Measurements from ENCODE around the gene YLPM1. TPM values are rescaled to one million over a fixed set of nuclear protein-coding genes. Genes with fewer than 3 reads are reported as not detected.

The YLPM1 gene
- total RNA-seq, 1 experiment from 2014 or later, result 11.1 TPM

- DNase-seq (ENCODE audit: low spot score), result no peak
These were observed 30.5 kb downstream of the YLPM1 start for GRCh38 chr14:74793506-74794155.

GRCh38 chr14:74794947-74795346, 31.8 kb downstream of the YLPM1 start:
- DNase-seq (ENCODE audit: low spot score), result no peak

DNA sequence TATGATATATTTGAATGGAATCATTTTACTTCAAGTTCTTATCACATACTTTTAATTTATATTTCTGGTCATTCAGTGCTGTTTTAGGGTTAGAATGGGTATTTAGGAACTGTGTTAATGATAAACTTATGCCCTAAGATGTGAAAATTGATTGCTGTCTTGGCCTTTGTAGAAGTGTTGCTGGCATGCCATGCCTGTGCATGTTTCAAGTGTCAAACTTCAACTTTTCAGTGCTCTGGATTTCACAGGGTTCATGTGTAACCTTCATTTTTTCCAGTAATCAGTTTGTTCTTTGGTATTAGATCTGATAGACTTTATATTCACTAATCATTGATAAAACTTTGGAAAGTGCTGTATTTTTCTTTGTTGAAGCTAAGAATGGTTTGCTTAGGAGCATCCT, 36.6 kb downstream of the YLPM1 start:
- DNase-seq (ENCODE audit: low spot score), result no peak

DNA sequence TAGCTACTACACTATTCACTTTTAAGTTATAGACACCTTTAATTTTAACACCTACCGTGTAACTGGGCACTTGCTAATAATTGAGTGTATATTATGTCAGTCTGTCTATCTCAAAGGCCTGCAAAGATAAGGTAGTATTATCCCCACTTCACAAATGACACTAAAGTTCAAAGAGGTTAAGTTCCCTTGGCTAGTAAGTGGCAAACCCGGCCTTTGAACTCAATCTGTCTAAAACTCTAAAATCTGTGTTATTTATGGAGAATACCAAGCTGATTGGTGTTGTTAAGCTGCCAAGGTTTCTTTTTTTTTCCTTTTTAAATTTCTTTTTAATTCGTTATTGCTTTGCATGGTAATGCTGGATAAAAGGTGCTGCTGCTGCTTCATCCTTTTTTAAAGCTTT, 37.7 kb downstream of the YLPM1 start:
- DNase-seq (ENCODE audit: low spot score), result no peak

DNA sequence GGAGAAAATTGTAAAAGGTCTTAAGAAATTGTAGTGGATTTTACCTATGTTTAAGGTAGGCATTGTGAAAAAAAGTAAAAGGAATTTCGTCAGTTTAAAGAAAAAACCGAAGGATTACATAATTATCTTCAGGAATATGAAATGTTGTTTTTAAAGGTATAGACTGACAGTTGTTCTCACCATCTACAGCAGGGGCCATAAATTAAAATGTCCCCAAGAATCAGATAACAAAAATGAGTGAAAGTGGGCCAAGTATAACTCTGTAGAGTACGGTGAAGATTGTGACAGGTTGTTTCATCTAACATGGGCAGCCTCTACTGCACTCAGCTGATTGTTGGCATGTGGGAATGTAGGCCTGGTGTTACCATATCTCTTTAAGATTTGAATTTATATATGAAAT, 38.3 kb downstream of the YLPM1 start:
- no peak for DNase-seq (ENCODE audit: low spot score)

GRCh38 chr14:74804219-74804825, 41.2 kb downstream of the YLPM1 start:
- peak; percentile 30 for DNase-seq (ENCODE audit: low spot score)

- no peak for DNase-seq (ENCODE audit: low spot score)
These were observed 44.9 kb downstream of the YLPM1 start for GRCh38 chr14:74807853-74808545.

- DNase-seq (ENCODE audit: low spot score), result no peak
These were observed 53.0 kb downstream of the YLPM1 start for GRCh38 chr14:74816124-74816523.

GRCh38 chr14:74820288-74820687, 57.2 kb downstream of the YLPM1 start:
- no peak for DNase-seq (ENCODE audit: low spot score)

DNA sequence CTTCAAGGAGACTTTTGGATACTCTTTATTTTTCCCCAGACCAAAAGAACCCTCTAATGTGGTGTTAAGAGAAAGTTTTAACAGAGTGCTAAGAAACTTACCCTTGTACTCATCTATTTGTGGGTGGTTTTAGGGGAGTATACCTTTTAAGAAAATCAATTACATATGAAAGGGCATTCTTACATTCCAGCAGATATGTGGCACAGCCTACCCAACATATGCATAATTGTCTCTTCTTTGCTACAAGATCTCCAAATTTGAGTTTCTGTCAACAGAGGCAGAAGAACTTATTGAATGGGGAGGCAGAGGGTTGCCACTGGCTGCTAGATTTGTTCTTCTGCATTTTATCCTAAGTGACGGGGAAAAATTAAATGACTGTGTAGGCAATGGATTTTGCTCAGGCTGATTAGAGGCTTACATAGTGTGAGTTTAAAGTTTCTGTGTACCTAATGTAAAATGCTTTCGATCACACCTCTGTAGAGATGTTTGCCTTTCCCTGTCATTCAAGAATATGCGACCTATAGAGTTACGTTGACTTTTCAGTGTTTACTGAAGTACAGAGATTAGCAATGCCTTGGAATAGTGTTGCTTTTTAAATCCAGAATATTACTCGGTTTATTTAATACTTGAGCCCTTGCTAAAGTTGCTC, 58.3 kb downstream of the YLPM1 start:
- DNase-seq (ENCODE audit: low spot score), result no peak

DNA sequence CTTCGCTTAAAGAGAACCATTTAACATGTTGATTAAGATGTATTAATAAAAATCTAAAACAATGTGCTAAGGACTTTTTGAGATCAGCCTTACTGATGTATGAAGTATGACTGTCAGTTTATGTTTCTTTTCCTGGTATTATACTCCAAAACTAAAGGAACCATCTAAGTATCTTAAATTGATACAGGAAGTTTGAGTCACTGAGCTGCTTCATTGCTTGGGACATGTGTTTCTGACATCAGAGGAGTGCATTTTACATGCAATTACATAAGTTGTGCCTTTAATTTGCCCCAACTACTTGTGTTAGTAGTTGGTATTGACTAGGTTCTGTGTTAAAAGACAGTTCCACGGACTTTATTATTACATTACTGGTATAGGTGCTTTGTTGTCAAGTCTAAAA, 61.9 kb downstream of the YLPM1 start:
- DNase-seq (ENCODE audit: low spot score), result no peak

DNA sequence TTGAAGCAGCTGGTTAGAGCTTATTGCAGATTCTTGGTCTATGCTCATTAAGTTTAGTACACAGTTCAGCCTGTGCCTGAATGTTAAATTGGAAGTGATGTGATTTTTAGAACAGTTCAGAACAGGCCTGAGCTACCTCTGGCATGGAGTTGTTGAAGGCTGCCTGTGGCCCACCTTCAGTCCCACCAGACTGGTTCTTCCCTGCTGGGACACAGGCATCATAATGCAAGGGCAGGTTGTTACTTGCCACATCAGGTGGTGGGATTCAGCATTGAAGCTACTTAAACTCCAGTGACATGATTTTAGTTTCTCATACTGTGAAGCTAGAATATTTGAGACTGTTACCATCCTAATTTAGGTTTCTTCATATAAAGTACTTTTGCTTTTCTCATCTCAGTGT, 63.5 kb downstream of the YLPM1 start:
- no peak for DNase-seq (ENCODE audit: low spot score)

DNA sequence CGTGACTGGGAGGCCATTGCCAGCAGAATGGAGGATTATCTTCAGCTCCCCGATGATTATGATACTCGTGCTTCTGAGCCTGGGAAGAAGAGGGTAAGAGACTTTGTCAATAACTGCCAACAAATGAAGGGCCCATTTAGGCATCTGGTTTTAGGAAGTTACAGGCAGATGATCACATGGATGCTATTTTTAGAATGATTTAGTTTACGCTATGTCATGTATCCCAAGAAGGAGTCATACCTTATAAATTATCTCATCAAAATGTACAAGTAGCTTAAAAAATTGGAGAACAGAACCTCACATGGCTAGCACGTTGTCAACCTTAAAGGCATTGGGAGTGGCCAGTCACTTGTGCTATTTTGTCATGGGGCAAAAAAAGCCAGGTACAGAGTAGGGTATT, 66.1 kb downstream of the YLPM1 start:
- no peak for DNase-seq (ENCODE audit: low spot score)

GRCh38 chr14:74832849-74833248, 69.7 kb downstream of the YLPM1 start:
- DNase-seq (ENCODE audit: low spot score), result no peak

DNA sequence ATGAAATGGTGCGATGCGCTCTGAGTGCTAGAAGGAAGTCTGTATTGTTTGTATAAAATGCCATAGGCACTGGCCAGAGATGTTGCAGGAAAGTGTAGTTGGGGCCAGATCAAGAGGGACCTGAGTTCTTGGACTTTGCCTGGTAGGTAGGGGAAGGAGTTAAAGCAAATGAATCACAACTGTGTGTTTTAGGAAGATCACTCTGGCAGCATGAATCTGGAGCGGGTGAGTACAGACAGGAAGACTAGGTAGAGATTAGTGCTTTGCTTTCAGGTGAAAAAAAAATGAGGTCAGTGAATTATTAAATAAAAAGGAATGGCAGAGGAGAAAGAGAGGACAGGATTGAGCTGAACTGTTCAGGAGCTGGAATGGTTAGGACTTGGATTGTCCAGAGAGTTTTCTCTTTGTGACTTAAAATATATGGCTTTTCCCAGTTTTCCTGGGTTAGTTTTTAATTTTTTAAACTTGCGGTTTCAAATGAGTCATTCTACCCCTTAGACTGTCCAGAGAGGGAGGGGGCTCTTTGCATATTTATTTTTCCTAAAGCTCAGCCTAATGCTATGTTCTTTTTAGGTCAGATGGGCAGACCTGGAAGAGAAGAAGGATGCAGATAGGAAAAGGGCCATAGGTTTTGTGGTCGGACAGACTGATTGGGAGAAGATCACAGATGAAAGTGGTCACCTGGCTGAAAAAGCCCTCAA, 71.7 kb downstream of the YLPM1 start:
- DNase-seq (ENCODE audit: low spot score), result no peak

DNA sequence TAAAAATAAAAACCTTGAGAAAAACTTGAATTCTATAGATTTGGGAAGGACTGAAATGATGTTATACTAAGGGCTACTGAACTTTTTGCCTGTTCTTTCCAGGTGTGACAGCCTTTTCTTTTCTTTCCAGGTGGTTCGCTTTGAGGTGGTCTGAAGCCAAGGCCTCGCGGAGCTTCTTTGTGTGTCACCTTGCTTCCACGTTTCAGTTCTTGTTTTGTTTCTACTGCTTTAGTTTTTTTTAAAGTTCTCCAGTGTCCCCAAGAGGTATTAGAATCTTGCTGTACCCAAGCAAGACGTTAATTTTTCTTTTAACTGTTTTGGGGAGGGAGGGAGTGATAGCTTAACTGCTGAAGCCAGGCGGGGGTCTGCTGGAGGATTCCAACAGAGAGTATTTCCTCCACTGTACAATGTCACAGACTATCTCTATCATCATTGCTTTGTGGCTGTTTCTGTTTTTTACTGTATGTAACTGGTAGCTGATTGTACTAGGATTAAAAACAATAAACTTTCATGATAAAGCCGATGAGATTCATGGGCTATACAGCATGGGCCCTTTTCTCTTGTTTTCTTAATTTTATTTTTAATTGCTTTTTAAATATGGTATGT, 72.6 kb downstream of the YLPM1 start:
- no peak for DNase-seq (ENCODE audit: low spot score)

DNA sequence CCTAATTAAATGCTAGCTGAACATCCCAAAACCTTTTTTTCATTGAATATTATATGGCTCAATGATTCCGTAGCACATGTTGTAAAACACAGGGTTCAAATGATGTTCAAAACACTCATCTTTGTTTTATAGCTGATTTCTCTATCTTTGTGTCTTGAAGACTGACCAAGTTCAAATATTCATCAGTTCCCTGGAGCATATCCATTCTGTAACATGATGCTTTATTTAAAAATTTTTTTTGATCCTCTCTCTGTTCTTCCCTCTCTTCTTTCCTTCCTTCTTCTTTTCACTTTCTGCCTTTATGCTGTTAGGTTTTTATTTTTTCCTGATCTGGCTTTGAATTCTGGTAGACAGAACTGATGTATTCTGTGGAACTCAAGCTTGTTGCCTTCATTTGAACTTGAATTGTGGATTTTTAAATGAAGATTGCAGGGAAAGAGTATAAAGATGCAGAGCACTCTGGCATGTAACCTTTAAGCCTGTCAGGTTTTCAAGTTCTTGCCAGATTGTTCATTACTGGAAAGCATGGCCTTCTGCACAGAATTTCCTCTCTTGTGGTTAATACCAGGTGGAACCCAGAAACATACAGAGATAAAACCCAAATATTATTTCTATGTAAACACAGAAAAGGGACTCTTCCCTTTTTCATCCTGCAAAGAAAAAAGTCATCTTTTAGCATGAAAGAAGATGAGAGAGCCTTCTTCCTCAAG, 73.3 kb downstream of the YLPM1 start:
- DNase-seq (ENCODE audit: low spot score), result no peak

- DNase-seq (ENCODE audit: low spot score), result no peak
These were observed 75.0 kb downstream of the YLPM1 start for GRCh38 chr14:74838166-74838565.

DNA sequence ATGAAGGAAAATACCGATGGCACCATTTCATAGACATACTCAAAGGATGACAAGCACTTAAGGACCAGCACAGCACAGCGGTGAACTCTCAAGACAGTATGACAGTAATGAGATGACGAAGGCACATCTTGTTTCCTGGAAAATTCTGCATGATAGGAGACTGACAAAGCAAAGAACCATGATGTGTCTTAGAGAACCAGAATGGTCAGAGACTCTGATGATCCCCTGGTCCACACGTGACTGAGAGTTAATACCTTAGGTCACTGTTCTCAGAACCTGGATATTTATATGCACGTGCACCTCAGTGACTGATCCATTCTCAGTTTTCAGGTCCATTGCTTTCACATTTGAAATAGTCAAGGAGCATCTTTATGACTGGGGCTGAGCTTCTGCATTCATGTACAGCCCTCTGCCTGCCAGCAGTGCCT, 77.5 kb downstream of the YLPM1 start:
- no peak for DNase-seq (ENCODE audit: low spot score)

- no peak for DNase-seq (ENCODE audit: low spot score)
These were observed 78.4 kb downstream of the YLPM1 start for GRCh38 chr14:74841230-74842207.
